ENCODE results near the gene ACOT8.

Gene ACOT8

DNA sequence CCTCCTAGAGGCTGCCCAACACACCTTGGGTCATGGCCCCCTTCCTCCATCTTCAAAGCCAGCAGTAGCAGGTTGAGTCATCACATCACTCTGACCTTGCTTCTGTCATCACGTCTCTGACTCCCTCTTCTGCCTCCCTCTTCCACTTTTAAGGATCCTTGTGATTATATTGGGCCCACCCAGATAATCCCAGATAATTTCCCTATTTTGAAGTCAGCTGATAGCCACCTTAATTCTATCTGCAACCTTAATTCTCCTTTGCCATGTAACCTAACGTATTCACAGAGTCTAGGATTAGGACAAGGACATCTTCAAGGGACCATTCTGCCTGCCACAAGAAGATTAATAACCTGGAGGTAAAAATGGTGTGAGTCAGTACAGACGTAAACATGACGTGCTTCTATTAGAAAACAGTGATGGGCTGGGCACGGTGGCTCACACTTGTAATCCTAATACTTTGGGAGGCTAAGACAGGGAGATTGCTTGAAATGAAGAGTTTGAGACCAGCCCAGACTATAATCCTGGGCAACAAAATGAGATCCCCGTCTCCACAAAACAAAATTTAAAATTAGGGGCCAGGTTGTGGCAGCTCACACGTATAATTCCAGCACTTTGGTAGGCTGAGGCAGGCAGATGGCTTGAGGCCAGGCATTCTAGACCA, 3.5 kb upstream of the ACOT8 start:
- DNase-seq (ENCODE audit: low read depth in 1 of 2, low spot score in 1 of 2), result no peak
- Histone ChIP-seq H3K4me3 (replicated peaks; ENCODE audit: insufficient read depth, low read length) (no peak overlapping the region), H3K27ac (replicated peaks) (no peak overlapping the region)

DNA sequence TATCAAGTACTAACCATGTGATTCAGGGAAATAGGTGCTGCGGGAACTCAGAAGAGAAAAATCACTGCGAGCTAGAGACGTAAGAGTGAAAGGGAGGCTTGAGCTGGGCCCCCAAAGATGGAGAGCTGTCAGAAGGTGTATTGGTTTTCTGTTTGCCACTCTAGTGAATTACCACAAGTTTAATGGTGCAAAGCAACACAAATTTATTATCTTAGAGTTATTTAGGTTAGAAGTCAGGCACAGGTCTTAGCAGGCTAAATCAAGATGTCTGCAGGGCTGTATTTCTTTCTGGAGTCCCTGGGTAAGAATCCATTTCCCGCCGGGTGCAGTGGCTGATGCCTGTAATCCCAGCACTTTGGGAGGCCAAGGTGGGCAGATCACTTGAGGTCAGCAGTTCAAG, 2.7 kb upstream of the ACOT8 start:
- no peak for TF ChIP-seq SPI1 (IDR thresholded peaks at IDR 0.05; ENCODE audit: borderline replicate concordance, low read depth)
- TF ChIP-seq, protein P1, sequence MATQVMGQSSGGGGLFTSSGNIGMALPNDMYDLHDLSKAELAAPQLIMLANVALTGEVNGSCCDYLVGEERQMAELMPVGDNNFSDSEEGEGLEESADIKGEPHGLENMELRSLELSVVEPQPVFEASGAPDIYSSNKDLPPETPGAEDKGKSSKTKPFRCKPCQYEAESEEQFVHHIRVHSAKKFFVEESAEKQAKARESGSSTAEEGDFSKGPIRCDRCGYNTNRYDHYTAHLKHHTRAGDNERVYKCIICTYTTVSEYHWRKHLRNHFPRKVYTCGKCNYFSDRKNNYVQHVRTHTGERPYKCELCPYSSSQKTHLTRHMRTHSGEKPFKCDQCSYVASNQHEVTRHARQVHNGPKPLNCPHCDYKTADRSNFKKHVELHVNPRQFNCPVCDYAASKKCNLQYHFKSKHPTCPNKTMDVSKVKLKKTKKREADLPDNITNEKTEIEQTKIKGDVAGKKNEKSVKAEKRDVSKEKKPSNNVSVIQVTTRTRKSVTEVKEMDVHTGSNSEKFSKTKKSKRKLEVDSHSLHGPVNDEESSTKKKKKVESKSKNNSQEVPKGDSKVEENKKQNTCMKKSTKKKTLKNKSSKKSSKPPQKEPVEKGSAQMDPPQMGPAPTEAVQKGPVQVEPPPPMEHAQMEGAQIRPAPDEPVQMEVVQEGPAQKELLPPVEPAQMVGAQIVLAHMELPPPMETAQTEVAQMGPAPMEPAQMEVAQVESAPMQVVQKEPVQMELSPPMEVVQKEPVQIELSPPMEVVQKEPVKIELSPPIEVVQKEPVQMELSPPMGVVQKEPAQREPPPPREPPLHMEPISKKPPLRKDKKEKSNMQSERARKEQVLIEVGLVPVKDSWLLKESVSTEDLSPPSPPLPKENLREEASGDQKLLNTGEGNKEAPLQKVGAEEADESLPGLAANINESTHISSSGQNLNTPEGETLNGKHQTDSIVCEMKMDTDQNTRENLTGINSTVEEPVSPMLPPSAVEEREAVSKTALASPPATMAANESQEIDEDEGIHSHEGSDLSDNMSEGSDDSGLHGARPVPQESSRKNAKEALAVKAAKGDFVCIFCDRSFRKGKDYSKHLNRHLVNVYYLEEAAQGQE (IDR thresholded peaks at IDR 0.05; ENCODE audit: insufficient replicate concordance, low read depth), result no peak
- no peak for TF ChIP-seq GABPA (IDR thresholded peaks at IDR 0.05; ENCODE audit: low read depth)
- TF ChIP-seq, protein P2, sequence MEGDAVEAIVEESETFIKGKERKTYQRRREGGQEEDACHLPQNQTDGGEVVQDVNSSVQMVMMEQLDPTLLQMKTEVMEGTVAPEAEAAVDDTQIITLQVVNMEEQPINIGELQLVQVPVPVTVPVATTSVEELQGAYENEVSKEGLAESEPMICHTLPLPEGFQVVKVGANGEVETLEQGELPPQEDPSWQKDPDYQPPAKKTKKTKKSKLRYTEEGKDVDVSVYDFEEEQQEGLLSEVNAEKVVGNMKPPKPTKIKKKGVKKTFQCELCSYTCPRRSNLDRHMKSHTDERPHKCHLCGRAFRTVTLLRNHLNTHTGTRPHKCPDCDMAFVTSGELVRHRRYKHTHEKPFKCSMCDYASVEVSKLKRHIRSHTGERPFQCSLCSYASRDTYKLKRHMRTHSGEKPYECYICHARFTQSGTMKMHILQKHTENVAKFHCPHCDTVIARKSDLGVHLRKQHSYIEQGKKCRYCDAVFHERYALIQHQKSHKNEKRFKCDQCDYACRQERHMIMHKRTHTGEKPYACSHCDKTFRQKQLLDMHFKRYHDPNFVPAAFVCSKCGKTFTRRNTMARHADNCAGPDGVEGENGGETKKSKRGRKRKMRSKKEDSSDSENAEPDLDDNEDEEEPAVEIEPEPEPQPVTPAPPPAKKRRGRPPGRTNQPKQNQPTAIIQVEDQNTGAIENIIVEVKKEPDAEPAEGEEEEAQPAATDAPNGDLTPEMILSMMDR (IDR thresholded peaks at IDR 0.05; ENCODE audit: insufficient read depth, low read length), result no peak
- no peak for TF ChIP-seq POLR2AphosphoS5 (IDR thresholded peaks at IDR 0.05; ENCODE audit: low read depth)
- no peak overlapping the region for H3K4me3 ChIP-seq (replicated peaks; ENCODE audit: insufficient read depth, low read length)
- no peaks in the 10 kb centered on the region for H3K27me3 ChIP-seq (ENCODE audit: insufficient read depth, poor library complexity, severe bottlenecking)
- H3K27ac ChIP-seq (replicated peaks), result no peak overlapping the region
- no peak for DNase-seq (ENCODE audit: low read depth in 1 of 2, low spot score in 1 of 2)

More for the DNA sequence above, 3.5 kb upstream of the ACOT8 start:
- no peaks in the 10 kb centered on the region for H3K27me3 ChIP-seq (ENCODE audit: insufficient read depth, poor library complexity, severe bottlenecking)
- TF ChIP-seq GABPA (IDR thresholded peaks at IDR 0.05; ENCODE audit: low read depth), result no peak
- no peak for TF ChIP-seq POLR2AphosphoS5 (IDR thresholded peaks at IDR 0.05; ENCODE audit: low read depth)
- no peak for TF ChIP-seq SPI1 (IDR thresholded peaks at IDR 0.05; ENCODE audit: borderline replicate concordance, low read depth)
- TF ChIP-seq, protein P1 (IDR thresholded peaks at IDR 0.05; ENCODE audit: insufficient replicate concordance, low read depth), result no peak
- TF ChIP-seq, protein P2 (IDR thresholded peaks at IDR 0.05; ENCODE audit: insufficient read depth, low read length), result no peak

DNA sequence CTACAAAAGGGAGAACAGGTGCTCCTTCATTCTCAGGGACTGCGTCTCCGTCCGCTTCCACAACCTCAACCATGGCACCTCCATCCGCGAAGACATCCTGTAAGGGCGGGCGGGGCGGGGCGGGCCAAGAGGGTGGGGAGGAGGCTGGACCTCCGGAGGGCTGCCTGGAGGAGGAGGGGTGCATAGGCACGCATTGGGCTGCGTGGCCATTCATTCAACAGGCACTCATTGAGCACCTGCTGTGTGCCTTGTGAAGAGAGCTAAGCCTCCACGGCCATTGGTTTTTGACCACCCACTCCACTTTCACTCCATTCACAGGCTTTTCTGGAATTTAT, 657 bp upstream of the ACOT8 start:
- Histone ChIP-seq H3K27me3 (ENCODE audit: insufficient read depth, poor library complexity, severe bottlenecking) (no peaks in the 10 kb centered on the region), H3K27ac (replicated peaks) (peak overlapping the region; percentile 77), H3K4me3 (replicated peaks; ENCODE audit: insufficient read depth, low read length) (peak overlapping the region; percentile 94)
- TF ChIP-seq, protein P1 (IDR thresholded peaks at IDR 0.05; ENCODE audit: insufficient replicate concordance, low read depth), result no peak
- TF ChIP-seq, protein P2 (IDR thresholded peaks at IDR 0.05; ENCODE audit: insufficient read depth, low read length), result no peak
- TF ChIP-seq GABPA (IDR thresholded peaks at IDR 0.05; ENCODE audit: low read depth), result no peak
- TF ChIP-seq POLR2AphosphoS5 (IDR thresholded peaks at IDR 0.05; ENCODE audit: low read depth), result no peak
- TF ChIP-seq SPI1 (IDR thresholded peaks at IDR 0.05; ENCODE audit: borderline replicate concordance, low read depth), result no peak
- no peak for DNase-seq (ENCODE audit: low read depth in 1 of 2, low spot score in 1 of 2)

Measured in HL-60 (cell line).